HCT116 (cell line): Measurements from ENCODE around the gene IL6ST. TPM values are rescaled to one million over a fixed set of nuclear protein-coding genes. Genes with fewer than 3 reads are reported as not detected.

Source experiments
- ATAC-seq: fragments of 200-7000 bp; cut with Tn5 transposase; 2 replicates; pipeline ENCODE4 v1.9.1; 2020; ENCODE audit warnings: mild to moderate bottlenecking, moderate library complexity
- BruUV-seq: library from RNA; stranded (reverse); fragments of 400-500 nt; replicated peaks from 2 replicates; lab custom pipeline; 2021; lab: Mats Ljungman, UMichigan
- CTCF ChIA-PET: fragments of 300-600 bp; sonication (Branson Sonifier 250); formaldehyde crosslinking; loops from one replicate; lab custom pipeline; 2021; ENCODE audit warnings: antibody characterized with exemption; lab: Charles Lee
- POLR2A ChIA-PET: fragments of 300-600, 350-600 bp; sonication (Branson Sonifier 250); formaldehyde crosslinking; loops from one replicate; lab custom pipeline; 2021; ENCODE audit warnings: antibody characterized with exemption; lab: Charles Lee
- RAD21 ChIA-PET, 2 experiments: fragments of 300-600 bp; sonication (Branson Sonifier 250); formaldehyde crosslinking; loops; one replicate each; lab custom pipeline; 2023; ENCODE audit warnings: low total read pairs in 2 of 2; ENCODE audit not compliant: uncharacterized antibody in 2 of 2, unreplicated experiment in 2 of 2, low non-redundant PET in 1 of 2; lab: Charles Lee
- DNase-seq: peaks from one replicate; pipeline ENCODE4 v3.0.0-alpha.2; 2010; ENCODE audit warnings: low read depth, low spot score
- H2AFZ ChIP-seq: fragments of 200-600 bp; shearing (Covaris generic), sonication (generic); 2 replicates; pipeline ENCODE4 v1.6.1; 2017; ENCODE audit warnings: low read depth, mixed run types, mixed read lengths, antibody characterized with exemption, low read length; ENCODE audit not compliant: poor library complexity, severe bottlenecking
- H3K27ac ChIP-seq: 2 replicates; pipeline ENCODE4 v1.5.1; 2012; ENCODE audit warnings: low read depth, low read length
- H3K27me3 ChIP-seq: fragments of 200-600 bp; sonication (generic); 2 replicates; pipeline ENCODE4 v1.6.1; 2016; ENCODE audit warnings: mixed run types, low read length, mixed read lengths; ENCODE audit not compliant: insufficient read depth
- H3K36me3 ChIP-seq, 2 experiments: fragments of 200-500 bp in 1 of 2; fragments of 200-600 bp in 1 of 2; sonication (Bioruptor generic) in 1 of 2; sonication (generic) in 1 of 2; 2 replicates each; pipeline versions ENCODE4 v1.5.1 to v1.6.1; 2014 to 2016; ENCODE audit warnings: low read length in 2 of 2, inconsistent platforms in 1 of 2, mixed read lengths in 1 of 2, mixed run types in 1 of 2; ENCODE audit not compliant: insufficient read depth in 2 of 2, control insufficient read depth in 1 of 2
- H3K4me1 ChIP-seq, 2 experiments: fragments of 200-600 bp in 1 of 2; sonication (generic) in 1 of 2; 2 replicates each; pipeline versions ENCODE4 v1.5.1 to v1.6.1; 2012 to 2017; ENCODE audit warnings: low read length in 2 of 2, inconsistent platforms in 1 of 2, mild to moderate bottlenecking in 1 of 2, mixed read lengths in 1 of 2, mixed run types in 1 of 2, moderate library complexity in 1 of 2; ENCODE audit not compliant: insufficient read depth in 2 of 2, control insufficient read depth in 1 of 2
- H3K4me2 ChIP-seq: fragments of 200-600 bp; sonication (generic); 2 replicates; pipeline ENCODE4 v1.6.1; 2017; ENCODE audit warnings: mixed run types, low read length, mixed read lengths
- H3K4me3 ChIP-seq, 2 experiments: fragments of 200-600 bp in 1 of 2; sonication (generic) in 1 of 2; replicated peaks in 1 of 2; 2 replicates each; pipeline ENCODE4 v1.5.1; 2011 to 2016; ENCODE audit warnings: low read length in 2 of 2, control low read depth in 1 of 2, low read depth in 1 of 2, mild to moderate bottlenecking in 1 of 2, mixed read lengths in 1 of 2, mixed run types in 1 of 2
- H3K79me2 ChIP-seq: fragments of 200-600 bp; sonication (generic); 2 replicates; pipeline ENCODE4 v1.6.1; 2017; ENCODE audit warnings: mild to moderate bottlenecking, mixed run types, low read length, moderate library complexity, mixed read lengths; ENCODE audit not compliant: insufficient read depth
- H3K9ac ChIP-seq: fragments of 200-600 bp; sonication (generic); 2 replicates; pipeline ENCODE4 v1.6.1; 2016; ENCODE audit warnings: low read length, mixed read lengths
- H3K9me2 ChIP-seq: fragments of 200-600 bp; sonication (generic), shearing (Covaris generic); 2 replicates; pipeline ENCODE4 v1.6.1; 2017; ENCODE audit warnings: mixed run types, mild to moderate bottlenecking, moderate library complexity; ENCODE audit not compliant: insufficient read depth
- H3K9me3 ChIP-seq, 2 experiments: fragments of 200-500 bp in 1 of 2; fragments of 200-600 bp in 1 of 2; sonication (Bioruptor generic) in 1 of 2; sonication (generic) in 1 of 2; 2 replicates each; pipeline ENCODE4 v1.6.1; 2014 to 2017; ENCODE audit warnings: low read length in 2 of 2, mixed read lengths in 2 of 2, inconsistent platforms in 1 of 2, low read depth in 1 of 2, mild to moderate bottlenecking in 1 of 2, mixed run types in 1 of 2, moderate library complexity in 1 of 2; ENCODE audit not compliant: control insufficient read depth in 1 of 2, insufficient read depth in 1 of 2
- H4K20me1 ChIP-seq: fragments of 200-600 bp; sonication (generic), shearing (Covaris generic); 2 replicates; pipeline ENCODE4 v1.6.1; 2017; ENCODE audit warnings: mixed run types, mild to moderate bottlenecking, moderate library complexity; ENCODE audit not compliant: insufficient read depth
- CEBPB ChIP-seq: IDR thresholded peaks from 2 replicates; pipeline ENCODE4 v1.6.1; 2012; ENCODE audit warnings: low read depth
- FOSL1 ChIP-seq: IDR thresholded peaks from 2 replicates; pipeline ENCODE4 v1.6.1; 2012; ENCODE audit warnings: low read depth
- JUND ChIP-seq: IDR thresholded peaks from 2 replicates; pipeline ENCODE4 v1.6.1; 2012
- MAX ChIP-seq: IDR thresholded peaks from 2 replicates; pipeline ENCODE4 v1.6.1; 2012
- POLR2AphosphoS5 ChIP-seq: IDR thresholded peaks from 2 replicates; pipeline ENCODE4 v1.6.1; 2011; ENCODE audit warnings: mild to moderate bottlenecking, low read depth, low read length, moderate library complexity
- RAD21 ChIP-seq: IDR thresholded peaks from 2 replicates; pipeline ENCODE4 v1.6.1; 2012; ENCODE audit warnings: low read depth, mild to moderate bottlenecking
- SP1 ChIP-seq: IDR thresholded peaks from 2 replicates; pipeline ENCODE4 v1.6.1; 2012; ENCODE audit warnings: low read depth
- SRF ChIP-seq: IDR thresholded peaks from 2 replicates; pipeline ENCODE4 v1.6.1; 2012; ENCODE audit warnings: low read depth
- TCF7L2 ChIP-seq: IDR thresholded peaks from 2 replicates; pipeline ENCODE4 v1.7.0; 2011; ENCODE audit warnings: borderline replicate concordance, inconsistent platforms; ENCODE audit not compliant: insufficient read depth, insufficient read length; ENCODE audit errors: extremely low read depth
- ZFX ChIP-seq: fragments of 450-650 bp; IDR thresholded peaks from 2 replicates; pipeline ENCODE4 v1.6.1; 2017
- ZNF274 ChIP-seq: fragments of 200-500 bp; sonication (Bioruptor generic); IDR thresholded peaks from 2 replicates; pipeline ENCODE4 v1.6.1; 2014; ENCODE audit warnings: mild to moderate bottlenecking, low read depth, low read length, inconsistent platforms
- intact Hi-C: fragments of 100-400 bp; cut with micrococcal nuclease; formaldehyde crosslinking; loops from 2 replicates; pipeline ENCODE4 v1.10.0; 2022
- total RNA-seq: library from RNA; stranded (reverse); gene quantifications from one replicate; pipeline ENCODE4 v1.2.1, GENCODE V29; 2021; ENCODE audit not compliant: unreplicated experiment

Gene IL6ST
- total RNA-seq, 1 experiment from 2014 or later: 26.5 TPM

DNA sequence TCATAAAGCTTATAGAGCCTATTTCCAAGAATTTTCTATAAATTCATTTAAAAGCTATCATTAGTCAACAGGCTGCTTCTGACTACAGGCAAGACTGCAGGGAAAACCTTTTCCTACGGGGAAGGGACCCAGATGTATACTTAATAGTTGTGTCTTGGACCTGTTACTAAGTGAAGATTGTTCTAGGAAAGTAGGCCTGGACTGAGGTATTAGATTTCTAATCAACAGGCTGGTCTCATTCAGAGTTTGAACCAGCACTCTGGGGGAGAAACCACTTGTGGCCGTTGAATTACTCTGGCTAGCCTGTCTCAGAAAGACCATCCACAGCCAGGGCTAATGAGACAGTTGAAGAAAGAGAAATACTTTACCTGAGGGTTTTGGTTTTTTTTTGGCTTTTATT lies 60.0 kb downstream of the IL6ST start:
- BruUV-seq: TSS peak; percentile 15
- no peaks in the 10 kb centered on the region for H3K4me1 ChIP-seq

DNA sequence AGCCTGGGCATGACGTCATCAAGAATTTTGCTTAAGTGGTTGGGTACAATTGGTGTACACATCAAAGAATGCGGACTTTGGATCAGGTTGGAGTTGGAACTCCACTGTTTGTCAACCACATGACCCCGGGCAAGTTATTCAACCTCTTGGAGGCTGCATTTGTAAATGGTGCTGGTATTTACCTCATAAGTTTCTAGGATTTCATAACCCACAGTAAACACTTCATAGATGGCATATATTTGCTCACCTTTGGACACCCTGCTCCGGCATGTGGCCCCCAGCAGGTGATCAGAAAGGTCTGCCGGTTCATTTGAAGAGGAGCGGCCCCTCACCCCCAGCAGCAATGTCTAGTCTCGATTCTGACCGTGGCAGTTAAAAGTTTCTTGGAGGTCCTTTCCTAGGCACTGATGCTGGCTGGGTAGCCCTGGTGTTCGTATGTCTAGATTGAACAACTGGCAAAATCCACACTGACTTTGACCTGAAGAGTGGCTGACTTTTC lies 60.6 kb downstream of the IL6ST start:
- H3K9ac ChIP-seq: no peak overlapping the region
- no peaks in the 10 kb centered on the region for H3K9me2 ChIP-seq
- intact Hi-C loops: no loop called here
- no peaks in the 10 kb centered on the region for H3K27me3 ChIP-seq
- H3K27ac ChIP-seq: no peak overlapping the region
- no peaks in the 10 kb centered on the region for H3K36me3 ChIP-seq
- CTCF ChIA-PET: interaction anchor here (4.9 kb wide), 1 partner anchor 267 kb away, joined by 102 read pairs; no protein-coding TSS in a partner anchor
- TF ChIP-seq SP1: no peak
- TF ChIP-seq POLR2AphosphoS5: no peak
- no peak for TF ChIP-seq MAX
- TF ChIP-seq ZFX: no peak
- no peak for TF ChIP-seq RAD21
- no peak for TF ChIP-seq CEBPB
- no peak for TF ChIP-seq TCF7L2
- TF ChIP-seq FOSL1: no peak
- no peak for TF ChIP-seq JUND
- TF ChIP-seq ZNF274: no peak
- TF ChIP-seq SRF: no peak
- no peaks in the 10 kb centered on the region for H4K20me1 ChIP-seq
- RAD21 ChIA-PET: no interaction called here
- H3K4me3 ChIP-seq: no peak overlapping the region
- H3K4me2 ChIP-seq: no peak overlapping the region
- H3K4me1 ChIP-seq: no peaks in the 10 kb centered on the region
- no peaks in the 10 kb centered on the region for H3K9me3 ChIP-seq
- no peak overlapping the region for H2AFZ ChIP-seq
- POLR2A ChIA-PET: no interaction called here
- no TSS peak for BruUV-seq
- no peaks in the 10 kb centered on the region for H3K79me2 ChIP-seq
- DNase-seq (no peak), ATAC-seq (no peak)

More for the DNA sequence above, 60.0 kb downstream of the IL6ST start:
- no peak overlapping the region for H3K4me3 ChIP-seq
- H3K27ac ChIP-seq: no peak overlapping the region
- H2AFZ ChIP-seq: no peak overlapping the region
- H4K20me1 ChIP-seq: no peaks in the 10 kb centered on the region
- POLR2A ChIA-PET: no interaction called here
- intact Hi-C loops: loop anchor here (5.0 kb wide), 2 partner anchors 138 to 1343 kb away; no protein-coding TSS in a partner anchor
- H3K4me2 ChIP-seq: no peak overlapping the region
- ATAC-seq (no peak), DNase-seq (no peak)
- RAD21 ChIA-PET: interaction anchor here in 1 of 2 experiments (2.6 kb wide), 1 partner anchor 266 kb away, joined by 19 read pairs; no protein-coding TSS in a partner anchor
- H3K9me3 ChIP-seq: no peaks in the 10 kb centered on the region
- H3K9ac ChIP-seq: no peak overlapping the region
- no peak for TF ChIP-seq SRF
- CTCF ChIA-PET: interaction anchor here (0.8 to 4.9 kb wide), 4 partner anchors 138 to 335 kb away, joined by 3 to 102 read pairs (median 13); no protein-coding TSS in a partner anchor
- no peaks in the 10 kb centered on the region for H3K79me2 ChIP-seq
- no peaks in the 10 kb centered on the region for H3K9me2 ChIP-seq
- no peaks in the 10 kb centered on the region for H3K27me3 ChIP-seq
- H3K36me3 ChIP-seq: peaks cover 0 to 4% of the 10 kb centered on the region in 2 experiments; a peak in 1 of 4 replicates
